ENCODE data around the gene SMYD5. TPM values are rescaled to one million over a fixed set of nuclear protein-coding genes. Genes with fewer than 3 reads are reported as not detected.

SMYD5 gene
- total and polyA plus RNA-seq, 2 donors (not counting 3 experiments of a cell fraction or from before 2014, with no cell fraction given): 16.2 to 31.7 TPM

- intact Hi-C loops (cut with micrococcal nuclease): no loop called here
- POLR2A ChIA-PET: no interaction called here
- dilution Hi-C loops (cut with MboI; ENCODE audit: extremely low pct_ligation_motif_present, low sequenced_read_pairs): no loop called here
- no peak for DNase-seq (ENCODE audit: low read depth, low spot score)
- no peak for TF ChIP-seq POLR2A (IDR thresholded peaks at IDR 0.05; ENCODE audit: low read depth, low read length)
- no peak for TF ChIP-seq GATA2 (IDR thresholded peaks at IDR 0.05; ENCODE audit: insufficient read depth, insufficient read length, low read depth, low read length)
- TF ChIP-seq EZH2 (IDR thresholded peaks at IDR 0.05; ENCODE audit: borderline replicate concordance, low read depth, low read length, severe bottlenecking): no peak
- no peak for TF ChIP-seq MYC (IDR thresholded peaks at IDR 0.05; ENCODE audit: low read depth, low read length)
- TF ChIP-seq FOS (IDR thresholded peaks at IDR 0.05; ENCODE audit: borderline replicate concordance, insufficient read depth, low read length): no peak
- TF ChIP-seq CTCF (IDR thresholded peaks at IDR 0.05; ENCODE audit: extremely low read depth in 1 of 2, insufficient read depth in 1 of 2, low read depth in 1 of 2, low read length in 2 of 2): no peak
- no peak for TF ChIP-seq JUN (IDR thresholded peaks at IDR 0.05; ENCODE audit: borderline replicate concordance, insufficient read depth, insufficient read length, low read depth)
- no peak for TF ChIP-seq MAX (IDR thresholded peaks at IDR 0.05; ENCODE audit: insufficient read depth, insufficient read length)
- TF ChIP-seq POLR2AphosphoS5 (IDR thresholded peaks at IDR 0.05; ENCODE audit: insufficient read depth, low read depth, low read length): no peak
- Histone ChIP-seq H3K79me2 (ENCODE audit: control insufficient read depth, insufficient read depth, low read length) (no peaks in the 10 kb centered on the region), H4K20me1 (replicated peaks; ENCODE audit: control insufficient read depth, extremely low read depth, insufficient read depth, low read length) (no peaks in the 10 kb centered on the region), H3K27me3 (ENCODE audit: control insufficient read depth in 2 of 2, insufficient read depth in 2 of 2, low read length in 2 of 2) (peaks cover 21 to 25% of the 10 kb centered on the region in 2 experiments), H3K9me1 (replicated peaks; ENCODE audit: control insufficient read depth, extremely low read depth, insufficient read depth, low read length) (no peaks in the 10 kb centered on the region), H2AFZ (ENCODE audit: low read depth, low read length) (no peak overlapping the region), H3K36me3 (ENCODE audit: control insufficient read depth in 2 of 2, extremely low read depth in 1 of 2, insufficient read depth in 2 of 2, low read length in 2 of 2) (no peaks in the 10 kb centered on the region), H3K4me2 (ENCODE audit: insufficient read depth, low read length) (no peak overlapping the region), H3K27ac (ENCODE audit: insufficient read depth, low read depth, low read length) (no peak overlapping the region), H3K4me1 (ENCODE audit: control insufficient read depth, extremely low read depth, insufficient read depth, low read length) (no peaks in the 10 kb centered on the region), H3K9me3 (replicated peaks; ENCODE audit: control insufficient read depth, insufficient read depth, low read length) (no peaks in the 10 kb centered on the region), H3K9ac (replicated peaks; ENCODE audit: extremely low read depth, insufficient read depth, low read length) (no peak overlapping the region), H3K4me3 (replicated peaks in 1 of 3; ENCODE audit: insufficient read depth in 1 of 3, low read depth in 1 of 3, low read length in 3 of 3) (no peak overlapping the region)
- no TSS peak for BruUV-seq (replicated peaks)
- FAIRE-seq: no peak
- CTCF ChIA-PET: interaction anchor here (1.4 to 1.7 kb wide), 2 partner anchors 9 to 293 kb away, joined by 3 to 6 read pairs; no protein-coding TSS in a partner anchor
Measured at GRCh38 chr2:73185965-73186364, 28.1 kb upstream of the SMYD5 start.
